Motor neuron (in vitro differentiated cells): ENCODE data around the gene UBE2D2. TPM values are rescaled to one million over a fixed set of nuclear protein-coding genes. Genes with fewer than 3 reads are reported as not detected.
A peak's percentile ranks its signal among the peaks of the same experiment; 100 is the strongest.
"Not testable (repeated sequence)": the region's sequence is repeated elsewhere in the genome, so short reads cannot be mapped to it uniquely, and the experiment has no call there.

Experiments
- ATAC-seq, 8 experiments: fragments of 200-7000 bp; cut with Tn5 transposase; replicated peaks in 6 of 8; 2 replicates each; pipeline ENCODE4 v1.8.0; 2021; ENCODE audit warnings: mild to moderate bottlenecking in 8 of 8, moderate library complexity in 8 of 8
- H3K27ac ChIP-seq, 2 donors: fragments of 250-450 bp; sonication (Bioruptor Pico); 2 replicates each; pipeline ENCODE4 v1.9.0; 2021; ENCODE audit warnings: antibody characterized with exemption in 2 of 2, mild to moderate bottlenecking in 2 of 2, moderate library complexity in 1 of 2
- H3K4me1 ChIP-seq, 2 donors: fragments of 250-450 bp; sonication (Bioruptor Pico); replicated peaks in 1 of 2; 2 replicates each; pipeline ENCODE4 v1.6.1; 2021; ENCODE audit warnings: antibody characterized with exemption in 2 of 2, mild to moderate bottlenecking in 2 of 2, moderate library complexity in 1 of 2
- H3K4me3 ChIP-seq, 5 donors: fragments of 250-450 bp; sonication (Bioruptor Pico); 2 replicates each; pipeline ENCODE4 v1.9.0; 2021; ENCODE audit warnings: antibody characterized with exemption in 5 of 5, mild to moderate bottlenecking in 5 of 5, moderate library complexity in 4 of 5
- WGBS, 10 experiments: fragments of 450-650 bp; shearing (Covaris generic); methylation state at CpG; one replicate each; pipeline ENCODE4 v1.0.0; 2022; 5-methylcytosine and 5-hydroxymethylcytosine counted together
- in situ Hi-C, 9 experiments: fragments of 400-800 bp; cut with MboI; loops; one replicate each; pipeline ENCODE4 v1.15.0; 2021; ENCODE audit warnings: low sequenced_read_pairs in 9 of 9, low pct_unique_long_range_greater_than_20kb in 2 of 9; ENCODE audit not compliant: unreplicated experiment in 9 of 9
- total RNA-seq, 8 experiments: library from RNA; unstranded; fragments of 300-600 nt; gene quantifications; 2 replicates each; pipeline versions ENCODE4 v1.2.3 to v1.2.4, GENCODE V29; 2022

Gene UBE2D2
- total RNA-seq, 8 experiments from 2014 or later, result 66.9 to 164 (median 102) TPM

GRCh38 chr5:139601429-139601828, 40.3 kb downstream of the UBE2D2 start:
- Histone ChIP-seq H3K4me3 (no peak overlapping the region), H3K27ac (no peak overlapping the region), H3K4me1 (no peaks in the 10 kb centered on the region)
- in situ Hi-C loops, result no loop called here
- 60 to 100% (median 96%) methylated on average over 1 to 12 of the region's 12 CpGs; no CpG with 5 or more reads in 2 of the 10 experiments for WGBS, 10 experiments
- ATAC-seq, result no peak

- 90 to 100% (median 100%) methylated on average over 1 to 9 of the region's 9 CpGs; no CpG with 5 or more reads in 2 of the 10 experiments for WGBS, 10 experiments
- H3K27ac ChIP-seq, H3K4me3 ChIP-seq, in situ Hi-C loops, H3K4me1 ChIP-seq, ATAC-seq: not testable (repeated sequence)
These were observed 40.8 kb downstream of the UBE2D2 start for GRCh38 chr5:139601948-139602347.

- 94 to 100% (median 96%) methylated on average over 2 to 7 of the region's 8 CpGs; no CpG with 5 or more reads in 3 of the 10 experiments for WGBS, 10 experiments
- in situ Hi-C loops, result no loop called here
These were observed 44.7 kb downstream of the UBE2D2 start for GRCh38 chr5:139605887-139606286.

GRCh38 chr5:139611703-139612584, 50.8 kb downstream of the UBE2D2 start:
- H3K27ac ChIP-seq, result no peak overlapping the region
- no peak for ATAC-seq
- 81 to 100% (median 98%) methylated on average over 2 to 5 of the region's 5 CpGs; no CpG with 5 or more reads in 1 of the 10 experiments for WGBS, 10 experiments
- in situ Hi-C loops, result no loop called here
- no peak overlapping the region for H3K4me3 ChIP-seq
- H3K4me1 ChIP-seq, result no peaks in the 10 kb centered on the region

More at GRCh38 chr5:139605887-139606286, 44.7 kb downstream of the UBE2D2 start:
- H3K27ac ChIP-seq, result no peak overlapping the region
- H3K4me1 ChIP-seq, result no peaks in the 10 kb centered on the region
- no peak overlapping the region for H3K4me3 ChIP-seq
- no peak for ATAC-seq

- no peak for ATAC-seq
- H3K4me3 ChIP-seq, result no peak overlapping the region
- H3K27ac ChIP-seq, result no peak overlapping the region
- WGBS, 10 experiments, result 44 to 100% (median 82%) methylated on average over 2 to 5 of the region's 5 CpGs; no CpG with 5 or more reads in 2 of the 10 experiments
- in situ Hi-C loops, result no loop called here
- no peaks in the 10 kb centered on the region for H3K4me1 ChIP-seq
These were observed 58.7 kb downstream of the UBE2D2 start for GRCh38 chr5:139619861-139620260.

- not testable (repeated sequence) for H3K4me1 ChIP-seq, ATAC-seq, H3K27ac ChIP-seq, H3K4me3 ChIP-seq
- in situ Hi-C loops, result loop anchor here in 4 of 9 experiments (25.0 kb wide), 2 partner anchors 137 to 337 kb away; no protein-coding TSS in a partner anchor
- WGBS, 10 experiments, result 80 to 100% (median 100%) methylated on average over 1 to 3 of the region's 5 CpGs; no CpG with 5 or more reads in 7 of the 10 experiments
These were observed 64.3 kb downstream of the UBE2D2 start for GRCh38 chr5:139625398-139625797.

- ATAC-seq, result no peak
- H3K4me1 ChIP-seq, result peaks cover 16 to 23% of the 10 kb centered on the region in 2 donors
- in situ Hi-C loops, result loop anchor here in 5 of 9 experiments (5.0 to 25.0 kb wide), 3 partner anchors 131 to 331 kb away; no protein-coding TSS in a partner anchor
- H3K4me3 ChIP-seq, result no peak overlapping the region
- H3K27ac ChIP-seq, result no peak overlapping the region
These were observed 69.7 kb downstream of the UBE2D2 start for GRCh38 chr5:139630855-139631254.

GRCh38 chr5:139631520-139632165, 70.5 kb downstream of the UBE2D2 start:
- peaks cover 24 to 31% of the 10 kb centered on the region in 2 donors for H3K4me1 ChIP-seq
- WGBS, 10 experiments, result 50 to 100% (median 88%) methylated on average over 1 to 3 of the region's 3 CpGs; no CpG with 5 or more reads in 2 of the 10 experiments
- ATAC-seq, result no peak
- no peak overlapping the region for H3K4me3 ChIP-seq
- no peak overlapping the region for H3K27ac ChIP-seq
- in situ Hi-C loops, result loop anchor here in 5 of 9 experiments (5.0 to 25.0 kb wide), 3 partner anchors 131 to 331 kb away; no protein-coding TSS in a partner anchor

GRCh38 chr5:139633295-139634027, 72.3 kb downstream of the UBE2D2 start:
- Histone ChIP-seq H3K4me1 (peaks cover 37 to 47% of the 10 kb centered on the region in 2 donors), H3K27ac (no peak overlapping the region), H3K4me3 (no peak overlapping the region)
- 0 to 20% (median 6%) methylated on average over 1 to 6 of the region's 6 CpGs; no CpG with 5 or more reads in 3 of the 10 experiments for WGBS, 10 experiments
- ATAC-seq, result peak; percentile 1 to 34 (median 14)
- in situ Hi-C loops, result loop anchor here in 5 of 9 experiments (5.0 to 25.0 kb wide), 3 partner anchors 129 to 329 kb away; no protein-coding TSS in a partner anchor

GRCh38 chr5:139634028-139634325, 72.8 kb downstream of the UBE2D2 start:
- Histone ChIP-seq H3K4me1 (peaks cover 42 to 53% of the 10 kb centered on the region in 2 donors), H3K4me3 (no peak overlapping the region), H3K27ac (peak overlapping the region in 1 of 2 donors; percentile 40)
- WGBS, 10 experiments, result 60 to 80% methylated on average over 1 of the region's 2 CpGs; no CpG with 5 or more reads in 8 of the 10 experiments
- in situ Hi-C loops, result loop anchor here in 5 of 9 experiments (5.0 to 25.0 kb wide), 3 partner anchors 128 to 328 kb away; no protein-coding TSS in a partner anchor
- no peak for ATAC-seq

GRCh38 chr5:139634541-139634940, 73.4 kb downstream of the UBE2D2 start:
- Histone ChIP-seq H3K27ac (peak overlapping the region in 1 of 2 donors; percentile 40), H3K4me3 (no peak overlapping the region), H3K4me1 (peaks cover 48 to 58% of the 10 kb centered on the region in 2 donors)
- in situ Hi-C loops, result loop anchor here in 5 of 9 experiments (5.0 to 25.0 kb wide), 3 partner anchors 128 to 328 kb away; no protein-coding TSS in a partner anchor
- WGBS, 10 experiments, result 0 to 94% (median 74%) methylated on average over 1 to 3 of the region's 3 CpGs; no CpG with 5 or more reads in 5 of the 10 experiments
- ATAC-seq, result peak in 2 of 8 experiments; percentile 0 to 2

- ATAC-seq, result no peak
- peaks cover 54 to 65% of the 10 kb centered on the region in 2 donors for H3K4me1 ChIP-seq
- WGBS, 10 experiments, result 33% methylated on average over 1 of the region's 1 CpG; no CpG with 5 or more reads in 9 of the 10 experiments
- H3K27ac ChIP-seq, result no peak overlapping the region
- no peak overlapping the region for H3K4me3 ChIP-seq
- in situ Hi-C loops, result loop anchor here in 4 of 9 experiments (25.0 kb wide), 2 partner anchors 127 to 327 kb away; no protein-coding TSS in a partner anchor
These were observed 74.1 kb downstream of the UBE2D2 start for GRCh38 chr5:139635191-139635590.
